HG02642 (cell line): ENCODE data around the gene CREB3L1.

Experiments used
- ATAC-seq: cut with Tn5 transposase; IDR thresholded peaks from one replicate; pipeline ENCODE4 v1.9.1; 2021; ENCODE audit warnings: mild to moderate bottlenecking; ENCODE audit not compliant: unreplicated experiment, poor library complexity

Gene CREB3L1

GRCh38 chr11:46361283-46362155 is 84.1 kb downstream of the CREB3L1 start:
- ATAC-seq: peak; percentile 89

GRCh38 chr11:46362156-46363030 is 84.9 kb downstream of the CREB3L1 start:
- no peak for ATAC-seq

- ATAC-seq: no peak
Measured at GRCh38 chr11:46363031-46363407, 85.6 kb downstream of the CREB3L1 start.

GRCh38 chr11:46363455-46364005 is 86.1 kb downstream of the CREB3L1 start:
- ATAC-seq: no peak

GRCh38 chr11:46364056-46364455 is 86.6 kb downstream of the CREB3L1 start:
- no peak for ATAC-seq

- no peak for ATAC-seq
Measured at GRCh38 chr11:46364791-46365190, 87.3 kb downstream of the CREB3L1 start.

- no peak for ATAC-seq
Measured at GRCh38 chr11:46366260-46366659, 88.8 kb downstream of the CREB3L1 start.

GRCh38 chr11:46366661-46367161 is 89.2 kb downstream of the CREB3L1 start:
- ATAC-seq: no peak

- peak; percentile 47 for ATAC-seq
Measured at GRCh38 chr11:46367244-46367915, 89.9 kb downstream of the CREB3L1 start.

- no peak for ATAC-seq
Measured at GRCh38 chr11:46367916-46368267, 90.4 kb downstream of the CREB3L1 start.

GRCh38 chr11:46369458-46370152 is 92.1 kb downstream of the CREB3L1 start:
- ATAC-seq: no peak

GRCh38 chr11:46370253-46370652 is 92.8 kb downstream of the CREB3L1 start:
- no peak for ATAC-seq
